GM21381 (cell line): Measurements from ENCODE around the gene HMGCLL1.
A peak's percentile ranks its signal among the peaks of the same experiment; 100 is the strongest.

Experiments used
- ATAC-seq: cut with Tn5 transposase; IDR thresholded peaks from one replicate; pipeline ENCODE4 v1.9.1; 2021; ENCODE audit warnings: mild to moderate bottlenecking, moderate library complexity; ENCODE audit not compliant: unreplicated experiment

HMGCLL1 gene

DNA sequence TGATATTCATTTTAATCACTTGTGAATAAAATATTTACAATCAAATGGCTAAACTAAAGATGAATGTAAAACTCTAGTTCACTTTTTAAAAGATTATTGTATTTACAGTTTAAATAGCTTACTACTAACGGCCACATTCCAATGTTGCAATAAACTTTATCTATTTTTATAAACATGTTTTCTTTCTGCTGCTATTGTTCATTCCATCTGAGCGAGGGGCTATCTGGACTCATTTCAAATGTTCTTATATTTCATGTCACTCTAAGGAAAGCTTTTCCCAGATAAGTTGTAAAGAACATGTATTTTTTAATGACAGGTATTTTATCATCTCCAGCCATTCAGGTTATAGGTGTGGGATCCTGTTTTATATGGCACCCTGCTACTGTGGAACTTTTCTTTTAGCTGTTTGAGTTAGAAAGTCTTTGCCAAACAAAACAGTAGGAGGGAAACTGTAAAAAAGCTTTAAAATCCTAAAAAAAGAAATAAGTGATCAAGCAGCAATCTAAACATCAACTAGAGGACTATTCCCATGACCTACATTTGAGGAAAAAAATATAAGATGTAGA is 42.5 kb downstream of the HMGCLL1 start:
- ATAC-seq, result no peak

DNA sequence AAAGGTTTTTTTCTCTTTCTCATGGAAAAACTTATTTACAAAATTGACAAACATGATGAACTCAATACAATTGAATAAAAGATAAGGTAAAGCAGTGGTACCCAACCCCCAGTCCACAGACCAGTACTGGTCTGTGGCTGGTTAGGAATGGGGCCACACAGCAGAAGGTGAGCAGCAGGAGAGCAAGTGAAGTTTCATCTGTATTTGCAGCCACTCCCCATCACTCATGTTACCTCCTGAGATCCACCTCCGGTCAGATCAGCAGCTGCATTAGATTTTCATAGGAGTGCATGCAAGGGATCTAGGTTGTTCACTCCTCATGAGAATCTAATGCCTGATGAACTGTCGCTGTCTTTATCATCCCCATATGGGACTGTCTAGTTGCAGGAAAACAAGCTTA is 47.5 kb downstream of the HMGCLL1 start:
- no peak for ATAC-seq

DNA sequence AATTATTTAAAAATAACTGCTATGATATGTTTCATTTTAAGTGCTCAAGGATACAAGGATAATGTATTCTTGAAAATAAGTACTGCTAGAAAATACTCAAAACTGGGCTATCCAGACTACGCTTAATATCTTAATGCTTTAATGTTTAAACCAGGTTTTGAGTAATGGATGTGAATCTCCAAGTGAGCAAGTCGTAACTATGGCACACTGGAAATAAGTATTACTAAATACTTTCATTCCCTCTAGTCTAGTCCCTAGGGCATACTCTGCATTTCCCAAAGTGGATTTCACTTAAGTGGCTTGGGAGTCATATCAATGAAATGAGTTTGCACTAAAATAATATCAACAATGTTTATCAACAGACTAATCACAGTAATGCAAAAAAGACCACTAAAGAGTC is 48.1 kb downstream of the HMGCLL1 start:
- no peak for ATAC-seq

DNA sequence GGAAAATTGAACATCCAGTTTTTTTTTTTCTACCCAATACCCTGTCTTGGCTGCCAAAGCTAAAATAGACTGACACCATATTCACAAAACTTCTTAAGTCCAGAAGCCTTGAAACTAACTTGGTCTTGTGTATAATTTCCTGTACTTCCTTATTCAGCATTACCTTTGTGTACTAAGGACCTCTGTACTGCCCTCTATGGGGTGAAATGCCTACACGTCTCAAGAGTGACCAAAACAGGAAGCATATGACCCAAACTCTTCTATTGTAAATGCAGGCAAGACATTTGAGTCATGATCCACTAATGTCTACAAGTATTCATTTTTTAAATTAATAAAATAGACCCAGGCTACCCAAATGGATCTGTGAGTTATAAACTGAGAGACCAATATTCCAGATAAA is 50.4 kb downstream of the HMGCLL1 start:
- ATAC-seq, result peak; percentile 75

DNA sequence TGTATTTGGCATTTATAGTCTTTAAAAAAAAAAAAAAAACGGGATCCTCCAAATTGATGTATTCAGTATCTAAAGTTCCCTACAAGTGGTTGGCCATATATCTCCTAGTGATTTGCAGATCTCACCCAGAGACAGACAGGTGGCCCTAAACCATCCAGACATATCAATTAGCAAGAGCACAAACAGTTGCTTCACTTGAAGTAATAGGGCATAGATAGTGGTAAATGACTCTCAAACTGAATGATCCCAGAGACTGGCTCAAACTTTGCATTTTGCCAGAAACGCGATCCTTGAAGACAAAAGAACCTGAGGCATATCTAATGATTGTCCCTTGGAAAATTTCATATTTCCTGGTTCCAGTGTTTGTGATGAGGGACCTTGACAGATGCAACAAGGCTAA is 54.6 kb downstream of the HMGCLL1 start:
- no peak for ATAC-seq

DNA sequence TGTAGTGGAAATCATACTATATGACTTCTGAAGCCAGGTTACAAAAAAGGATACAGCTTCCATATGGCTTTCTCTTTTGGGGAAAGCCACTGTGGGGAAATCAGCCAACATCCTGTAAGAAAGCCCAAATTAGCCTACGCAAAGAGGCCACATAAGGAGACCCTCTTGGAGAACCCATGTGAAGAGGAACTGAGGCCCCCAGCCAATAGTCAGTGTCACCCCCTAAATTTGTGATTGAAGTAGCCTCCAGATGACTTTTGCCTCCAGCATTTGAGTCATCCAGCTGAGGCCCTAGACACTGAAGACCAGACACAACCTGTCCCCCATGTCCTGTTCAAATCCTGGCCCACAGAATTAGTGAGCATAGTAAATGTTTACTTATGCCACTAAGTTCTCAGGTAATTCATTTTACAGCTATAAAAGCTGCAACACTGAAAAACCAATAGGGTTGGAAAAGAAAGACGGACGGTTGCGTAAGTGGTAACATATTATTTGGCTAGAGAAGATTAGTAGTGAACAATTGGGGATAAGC is 60.4 kb downstream of the HMGCLL1 start:
- no peak for ATAC-seq

DNA sequence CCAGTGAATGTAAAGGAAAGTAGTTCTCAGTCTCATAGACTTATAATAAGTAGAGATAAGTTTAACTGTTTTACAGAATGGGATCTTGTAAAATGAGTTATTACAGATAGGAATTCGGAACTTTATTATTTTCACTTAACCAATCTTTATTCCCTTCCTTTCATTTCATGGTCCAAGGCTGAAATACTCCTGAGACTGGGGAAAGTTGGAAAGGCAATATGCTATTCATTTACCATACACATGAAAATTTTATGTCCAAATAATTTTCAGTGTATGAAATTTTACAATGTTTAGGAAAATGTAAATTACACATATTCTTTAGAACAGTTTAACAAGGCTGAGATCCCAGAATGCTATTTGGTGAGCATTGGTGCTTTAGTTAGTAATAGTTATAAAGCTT is 62.3 kb downstream of the HMGCLL1 start:
- ATAC-seq, result no peak

DNA sequence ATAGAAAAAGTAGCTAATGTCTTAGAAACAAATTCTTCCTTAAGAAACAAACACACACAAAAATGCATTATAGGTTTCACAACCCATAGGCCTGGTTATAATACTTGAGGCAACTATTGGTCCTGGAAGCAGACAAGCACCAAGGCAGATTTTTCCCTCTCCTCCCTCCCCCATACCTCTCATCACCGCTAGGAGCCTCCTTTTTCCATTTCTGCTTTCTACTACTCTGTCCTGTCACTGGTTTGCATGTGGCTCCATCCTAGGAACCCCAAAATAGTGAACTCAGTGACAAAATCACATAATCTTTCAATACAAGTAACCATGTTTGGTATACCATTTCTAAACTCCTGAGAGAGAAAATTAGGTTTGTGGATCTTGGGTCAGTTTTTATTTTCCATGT is 66.1 kb downstream of the HMGCLL1 start:
- no peak for ATAC-seq

DNA sequence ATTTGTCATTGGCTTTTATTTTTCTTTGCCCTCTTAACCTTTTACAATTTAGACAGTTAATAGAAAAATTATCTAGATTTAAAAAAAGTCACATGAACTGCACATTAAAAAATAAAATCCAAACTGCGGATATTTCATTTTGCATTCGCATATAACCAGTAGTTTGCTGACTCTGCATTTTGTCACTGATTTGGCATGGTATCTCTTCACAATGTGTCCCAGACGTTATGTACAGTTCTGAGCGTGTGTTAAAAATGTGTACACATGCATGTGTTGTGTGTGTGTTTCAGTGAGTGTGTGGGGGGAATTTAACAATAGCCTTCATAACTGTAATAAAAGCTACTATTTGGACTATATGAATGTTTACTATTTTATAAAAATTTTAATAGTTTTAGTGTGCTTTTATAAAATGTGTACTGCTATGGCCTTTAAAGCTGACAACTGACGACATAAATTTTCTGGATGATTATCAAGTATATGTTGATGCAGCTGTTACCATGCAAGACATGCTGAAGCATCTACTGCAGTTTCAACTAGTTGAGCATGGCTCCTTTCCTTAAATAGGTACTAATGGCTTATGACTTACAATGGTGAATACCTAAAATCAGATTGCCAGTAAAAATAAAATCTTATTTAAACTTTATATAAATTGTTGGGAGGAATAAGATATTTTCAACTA is 67.7 kb downstream of the HMGCLL1 start:
- no peak for ATAC-seq

DNA sequence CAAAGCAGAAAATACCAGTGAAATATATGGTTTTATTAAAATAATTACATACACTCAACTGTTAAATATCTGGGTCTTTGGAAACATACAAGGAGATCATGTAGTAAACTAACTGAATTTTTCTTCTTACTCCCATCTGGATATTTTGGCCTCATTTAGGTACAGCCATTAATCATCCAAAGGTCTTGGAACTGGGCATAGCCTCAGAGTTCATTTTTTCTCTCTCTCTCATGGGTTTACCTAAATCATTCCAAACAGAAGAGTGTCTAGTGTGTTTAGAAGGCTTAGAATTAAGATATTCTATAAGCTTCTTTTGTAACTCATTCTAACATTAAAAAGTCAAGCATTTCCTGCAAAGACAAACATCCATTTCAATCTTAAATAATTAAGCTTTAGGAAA is 79.4 kb downstream of the HMGCLL1 start:
- no peak for ATAC-seq

DNA sequence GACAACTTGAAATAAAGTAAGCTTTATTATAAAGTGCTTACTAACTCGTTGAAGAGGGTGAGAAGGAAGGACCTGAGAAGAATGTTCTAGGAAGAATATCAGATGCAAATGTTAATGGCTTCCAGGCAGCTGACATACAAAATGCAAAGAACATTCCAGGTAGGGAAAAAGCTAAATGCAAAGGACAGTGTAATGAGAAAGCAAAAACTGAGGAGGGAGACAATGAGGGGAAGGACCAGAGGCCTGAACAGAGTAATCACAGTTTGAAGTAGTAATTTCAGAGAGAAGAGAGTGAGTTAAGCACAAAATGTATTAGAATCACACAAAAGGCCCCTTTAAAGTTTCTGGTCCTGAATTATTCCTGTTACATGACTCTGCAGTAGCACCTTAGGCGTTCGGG is 81.3 kb downstream of the HMGCLL1 start:
- no peak for ATAC-seq

DNA sequence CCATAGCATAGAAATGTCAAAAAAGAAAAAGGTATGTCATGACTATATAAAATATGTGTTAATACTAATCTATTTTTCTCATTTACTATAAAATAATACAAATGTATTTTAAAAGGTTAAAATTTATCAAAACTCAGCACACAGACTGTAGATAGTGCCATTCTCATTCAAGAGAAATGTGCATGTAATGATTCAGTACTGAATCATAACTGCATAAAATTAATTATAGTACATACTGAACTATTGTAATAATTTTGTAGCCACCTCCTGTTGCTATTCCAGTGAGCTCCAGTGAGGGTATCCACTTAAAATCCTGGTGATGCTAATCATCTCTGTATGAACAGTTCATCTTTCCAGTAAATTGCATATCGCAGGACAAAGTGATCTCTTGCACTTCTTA is 82.8 kb downstream of the HMGCLL1 start:
- ATAC-seq, result no peak

DNA sequence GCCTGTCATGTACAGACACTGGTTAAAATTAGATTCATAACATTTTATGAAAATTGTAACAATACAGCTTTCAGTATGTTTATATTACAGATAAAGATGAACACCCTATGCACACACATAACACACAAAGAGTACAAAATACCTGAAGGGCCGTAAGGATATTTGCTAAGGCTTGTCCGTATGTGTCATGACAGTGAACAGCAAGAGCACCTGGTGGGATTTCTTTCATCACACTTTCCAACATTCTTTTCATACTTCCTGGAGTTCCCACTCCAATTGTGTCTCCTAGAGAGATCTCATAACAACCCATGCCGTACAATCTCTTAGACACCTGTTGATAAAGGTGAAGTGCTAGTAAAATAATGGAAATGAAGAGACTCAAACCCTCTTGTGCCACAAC is 83.7 kb downstream of the HMGCLL1 start:
- ATAC-seq, result no peak

DNA sequence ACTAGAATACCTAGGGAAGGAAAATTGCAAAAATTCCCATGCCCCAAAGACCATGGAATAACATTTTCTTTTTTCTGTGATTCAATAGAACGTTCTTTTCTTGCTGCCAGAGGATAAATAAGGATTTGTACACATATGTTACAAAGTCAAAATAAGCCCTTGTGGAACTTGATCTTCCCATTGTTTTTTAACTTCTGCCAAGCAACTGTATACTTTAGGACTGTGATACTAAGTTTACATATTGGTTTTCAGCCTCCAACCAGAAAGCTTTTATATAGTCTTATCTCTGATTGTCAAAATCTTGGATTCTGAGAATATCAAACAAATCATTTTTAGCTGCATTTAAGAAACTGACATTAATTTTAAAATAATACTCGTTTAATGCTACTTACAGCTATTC is 84.6 kb downstream of the HMGCLL1 start:
- ATAC-seq, result no peak

DNA sequence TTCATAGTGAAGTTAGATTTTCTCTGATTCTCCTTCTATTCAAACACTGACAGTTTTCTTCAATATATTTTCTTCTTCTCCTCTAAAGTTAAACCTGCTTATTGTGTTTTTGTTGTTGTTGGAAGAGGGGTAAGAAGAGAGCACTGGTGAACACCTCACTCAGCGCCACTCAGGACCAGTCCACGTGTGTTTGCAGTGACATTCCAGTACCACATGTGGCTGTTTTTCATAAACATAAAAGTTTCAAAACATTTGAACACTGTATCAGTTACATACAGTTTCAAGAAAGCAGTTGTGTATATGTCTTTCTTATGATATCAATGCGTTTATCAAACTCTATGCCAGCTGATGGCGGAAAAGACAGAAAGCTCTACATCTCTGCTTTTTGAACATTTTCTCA is 86.7 kb downstream of the HMGCLL1 start:
- no peak for ATAC-seq

DNA sequence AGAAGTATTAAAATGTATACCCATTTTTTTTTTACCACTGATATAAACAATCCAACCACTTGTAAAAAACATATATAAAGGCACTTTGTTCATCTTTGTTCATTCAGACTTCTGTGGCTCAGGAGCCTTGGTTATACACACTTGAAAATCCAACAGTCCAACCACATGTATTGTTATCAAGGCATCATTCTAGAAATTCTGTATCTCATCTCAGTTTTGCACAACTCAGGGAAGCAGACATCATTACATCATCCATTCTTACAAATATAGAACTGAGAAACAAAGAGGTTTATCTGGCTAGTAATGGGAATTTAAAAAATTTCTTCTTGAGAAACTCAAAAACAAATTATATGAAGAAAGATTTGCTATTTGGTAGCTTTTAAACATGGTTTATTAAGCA is 88.1 kb downstream of the HMGCLL1 start:
- no peak for ATAC-seq

DNA sequence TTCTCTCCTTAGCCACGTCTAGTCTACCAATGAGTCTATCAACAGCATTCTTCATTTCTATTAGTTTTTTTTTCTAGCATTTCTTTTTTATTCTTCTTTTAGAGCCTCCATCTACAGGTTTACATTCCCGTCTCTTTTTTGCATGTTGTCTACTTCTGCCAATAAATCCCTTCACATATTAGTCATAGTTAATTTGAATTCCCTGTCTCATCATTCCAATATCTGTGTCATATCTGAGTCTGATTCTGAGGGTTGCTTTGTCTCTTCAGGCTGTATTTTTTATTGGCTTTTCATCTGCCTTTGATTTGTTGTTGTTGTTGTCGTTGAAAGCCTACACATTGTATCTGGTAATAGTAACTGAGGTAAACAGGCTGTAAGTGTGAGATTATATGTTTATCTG is 104.6 kb downstream of the HMGCLL1 start:
- no peak for ATAC-seq

DNA sequence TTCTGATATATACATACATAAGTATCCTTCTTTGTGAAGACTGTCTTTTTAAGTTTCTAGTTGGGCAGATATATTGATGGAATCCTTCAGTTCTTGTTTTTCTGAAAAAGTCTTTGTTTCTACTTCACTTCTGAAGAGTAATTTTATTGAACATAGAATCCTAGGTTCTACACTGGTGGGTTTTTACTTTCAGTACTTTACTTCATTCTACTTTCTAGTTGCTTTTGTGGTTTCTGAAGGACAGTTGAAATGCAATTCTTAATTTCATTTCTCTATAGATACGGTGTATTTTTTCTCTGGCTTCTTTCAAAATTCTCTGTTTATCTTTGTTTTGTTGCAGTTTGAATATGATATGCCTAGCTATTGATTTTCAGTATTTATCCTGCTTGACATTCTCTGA is 105.3 kb downstream of the HMGCLL1 start:
- ATAC-seq, result no peak

DNA sequence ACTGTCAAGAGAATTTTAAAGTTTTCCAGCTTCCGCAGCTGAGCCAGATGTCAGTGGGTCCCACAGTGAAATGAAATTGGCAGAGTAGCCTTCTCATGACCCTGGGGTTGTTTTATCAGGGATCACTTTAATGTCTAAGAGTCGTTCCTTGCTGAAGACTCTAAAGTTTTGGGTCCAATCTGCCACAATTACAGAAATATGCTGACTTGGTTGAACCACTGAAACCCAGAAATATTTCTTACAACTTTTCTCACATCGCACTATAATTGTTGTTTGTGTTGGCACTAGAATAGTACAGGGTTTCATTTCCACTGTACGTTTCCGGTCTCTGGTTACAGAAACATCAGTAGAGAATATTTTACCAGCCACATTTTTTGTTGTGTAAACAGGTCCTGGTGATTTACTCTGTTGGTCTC is 109.0 kb downstream of the HMGCLL1 start:
- ATAC-seq, result no peak

DNA sequence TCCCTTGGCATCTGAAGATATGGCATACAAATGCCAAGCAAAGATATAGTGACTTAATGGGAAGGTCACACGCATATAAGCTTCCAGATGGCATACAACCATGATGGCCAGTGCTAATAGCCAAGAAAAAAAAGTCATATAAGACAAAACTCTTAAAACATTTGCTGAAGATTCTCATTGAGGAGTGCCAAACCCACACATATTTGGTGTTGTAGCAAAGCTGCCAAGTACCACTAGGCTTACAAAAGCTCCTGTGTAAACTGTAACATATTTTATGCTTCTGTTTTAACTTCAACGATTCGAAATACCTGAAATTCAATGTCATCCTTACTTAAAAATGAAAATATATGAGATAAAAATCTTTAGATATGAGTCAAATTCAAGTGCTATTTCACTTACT is 123.0 kb downstream of the HMGCLL1 start:
- ATAC-seq, result no peak

DNA sequence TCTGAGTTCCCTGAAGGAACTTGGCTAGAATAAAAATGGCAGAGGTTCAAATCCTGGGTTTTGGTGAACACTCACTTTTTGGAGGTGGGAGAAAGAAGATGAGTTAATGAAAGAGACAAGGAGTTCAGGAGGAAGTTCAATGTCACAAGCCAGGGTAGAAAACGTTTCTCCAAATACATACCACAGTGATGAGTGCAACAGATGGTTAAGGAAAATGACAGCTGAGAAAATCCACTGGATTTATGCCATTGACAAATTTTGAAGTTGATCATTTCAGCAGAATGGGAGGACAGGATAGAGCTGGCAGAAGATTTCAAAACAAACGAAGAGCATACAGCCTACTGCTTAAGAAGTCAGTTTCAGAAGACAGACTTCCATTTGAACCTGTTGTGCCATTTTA is 129.0 kb downstream of the HMGCLL1 start:
- ATAC-seq, result no peak

DNA sequence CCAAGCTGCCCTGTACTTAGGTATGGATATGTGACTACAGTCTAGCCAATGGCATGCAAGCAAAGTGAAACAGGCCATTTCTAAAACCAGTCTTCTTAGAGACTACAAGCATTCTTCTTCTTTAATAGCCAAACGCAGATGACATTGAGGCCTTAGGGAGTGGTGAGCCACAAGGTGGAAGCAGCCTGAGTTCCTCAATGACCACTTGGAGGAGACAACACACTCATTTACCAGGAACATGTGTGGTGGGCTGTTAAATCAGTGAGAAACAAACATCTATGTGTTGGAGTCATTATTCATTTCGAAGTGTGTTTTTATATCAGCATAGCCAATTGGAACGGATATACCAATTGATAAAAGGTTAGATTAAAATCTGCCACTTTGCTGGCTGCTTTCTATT is 129.8 kb downstream of the HMGCLL1 start:
- no peak for ATAC-seq

DNA sequence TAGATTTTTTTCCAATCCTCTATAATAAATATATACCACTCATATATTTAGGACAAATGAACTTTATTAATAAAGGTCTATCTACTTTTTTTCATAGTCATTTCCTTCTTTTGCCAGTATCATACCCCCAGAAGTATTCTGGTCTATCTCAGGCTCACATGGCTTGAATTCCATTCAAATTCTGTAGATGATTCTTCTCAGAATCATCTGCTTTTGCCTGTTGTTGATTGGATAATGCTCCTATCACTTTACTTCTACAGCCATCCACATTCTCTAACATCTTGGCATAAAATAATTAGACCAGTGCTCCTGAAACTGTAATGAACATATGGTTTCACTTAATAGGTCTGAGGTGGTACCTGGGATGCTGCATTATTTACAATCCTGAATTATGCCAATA is 130.5 kb downstream of the HMGCLL1 start:
- no peak for ATAC-seq
